Fibroblast of mammary gland (primary cell): ENCODE data around the gene DCBLD2.

Source experiments
- DNase-seq: peaks from one replicate; pipeline ENCODE4 v3.0.0-alpha.2; 2010; ENCODE audit warnings: low read depth
- H3K4me3 ChIP-seq: 2 replicates; pipeline ENCODE4 v1.5.1; 2011; ENCODE audit warnings: low read depth, mild to moderate bottlenecking, low read length, moderate library complexity; ENCODE audit not compliant: control insufficient read depth
- TF ChIP-seq, protein P1 (sequence below): conservative IDR thresholded peaks from 2 replicates; pipeline ENCODE4 v1.5.1; 2011; ENCODE audit warnings: low read depth, low read length, inconsistent platforms; ENCODE audit not compliant: control insufficient read depth, insufficient read depth

The DCBLD2 gene

DNA sequence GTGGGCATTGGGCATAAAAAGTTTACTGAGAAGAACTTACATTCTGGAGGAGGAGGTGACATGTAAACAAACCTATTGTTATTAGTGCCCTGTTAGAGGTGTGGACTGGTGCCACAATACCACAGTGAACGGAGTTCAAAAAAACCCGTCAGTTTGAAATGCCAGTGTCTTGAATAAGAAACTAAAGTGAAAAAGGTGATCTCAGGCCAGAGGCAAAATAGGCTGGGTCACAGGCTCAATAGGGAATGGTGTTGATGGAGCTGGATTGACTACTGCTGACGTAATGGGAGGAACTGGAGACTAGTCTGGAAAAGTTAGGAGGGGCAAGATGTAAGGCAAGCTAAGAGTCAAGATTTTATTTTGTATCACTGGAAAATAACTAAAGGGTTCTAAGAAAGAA lies 1.6 kb upstream of the DCBLD2 start:
- H3K4me3 ChIP-seq, result no peak overlapping the region
- no peak for DNase-seq
- TF ChIP-seq, protein P1, sequence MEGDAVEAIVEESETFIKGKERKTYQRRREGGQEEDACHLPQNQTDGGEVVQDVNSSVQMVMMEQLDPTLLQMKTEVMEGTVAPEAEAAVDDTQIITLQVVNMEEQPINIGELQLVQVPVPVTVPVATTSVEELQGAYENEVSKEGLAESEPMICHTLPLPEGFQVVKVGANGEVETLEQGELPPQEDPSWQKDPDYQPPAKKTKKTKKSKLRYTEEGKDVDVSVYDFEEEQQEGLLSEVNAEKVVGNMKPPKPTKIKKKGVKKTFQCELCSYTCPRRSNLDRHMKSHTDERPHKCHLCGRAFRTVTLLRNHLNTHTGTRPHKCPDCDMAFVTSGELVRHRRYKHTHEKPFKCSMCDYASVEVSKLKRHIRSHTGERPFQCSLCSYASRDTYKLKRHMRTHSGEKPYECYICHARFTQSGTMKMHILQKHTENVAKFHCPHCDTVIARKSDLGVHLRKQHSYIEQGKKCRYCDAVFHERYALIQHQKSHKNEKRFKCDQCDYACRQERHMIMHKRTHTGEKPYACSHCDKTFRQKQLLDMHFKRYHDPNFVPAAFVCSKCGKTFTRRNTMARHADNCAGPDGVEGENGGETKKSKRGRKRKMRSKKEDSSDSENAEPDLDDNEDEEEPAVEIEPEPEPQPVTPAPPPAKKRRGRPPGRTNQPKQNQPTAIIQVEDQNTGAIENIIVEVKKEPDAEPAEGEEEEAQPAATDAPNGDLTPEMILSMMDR, result no peak

DNA sequence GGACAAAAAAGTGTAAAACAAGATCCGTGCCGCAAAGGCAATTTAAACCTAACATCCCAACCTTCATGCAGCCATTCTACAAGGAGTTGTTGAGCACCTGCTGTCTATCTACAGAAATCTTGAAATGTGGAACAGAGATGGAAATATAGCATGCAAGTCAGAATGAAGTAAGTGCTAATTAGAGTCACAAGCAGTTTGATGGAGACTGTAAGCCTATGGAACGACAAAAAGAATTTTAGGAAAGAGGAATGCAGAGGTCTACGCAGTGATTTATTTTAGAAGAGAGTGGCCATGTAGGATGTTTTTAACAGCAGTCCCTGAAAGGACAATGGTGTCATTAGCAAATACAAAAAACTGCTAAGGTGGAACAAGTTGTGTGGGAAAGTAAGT lies 851 bp upstream of the DCBLD2 start:
- DNase-seq, result no peak
- TF ChIP-seq, protein P1, result no peak
- peak overlapping the region; percentile 53 for H3K4me3 ChIP-seq

DNA sequence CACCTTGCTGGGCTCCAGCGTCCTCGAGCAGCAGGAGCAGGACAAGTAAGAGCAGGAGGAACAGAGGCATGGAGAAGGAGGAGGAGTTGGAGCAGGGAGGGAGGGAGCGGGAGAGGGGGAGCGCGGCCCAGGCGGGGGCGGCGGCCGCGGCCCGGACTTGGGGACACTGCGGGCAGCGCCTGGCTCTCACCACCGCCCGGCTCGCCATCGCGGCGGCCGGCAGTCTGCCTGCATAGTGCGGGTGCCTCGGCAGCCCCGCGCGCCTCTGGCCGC lies 440 bp downstream of the DCBLD2 start:
- H3K4me3 ChIP-seq, result peak overlapping the region; percentile 89
- TF ChIP-seq, protein P1, result no peak
- DNase-seq, result peak; percentile 47

DNA sequence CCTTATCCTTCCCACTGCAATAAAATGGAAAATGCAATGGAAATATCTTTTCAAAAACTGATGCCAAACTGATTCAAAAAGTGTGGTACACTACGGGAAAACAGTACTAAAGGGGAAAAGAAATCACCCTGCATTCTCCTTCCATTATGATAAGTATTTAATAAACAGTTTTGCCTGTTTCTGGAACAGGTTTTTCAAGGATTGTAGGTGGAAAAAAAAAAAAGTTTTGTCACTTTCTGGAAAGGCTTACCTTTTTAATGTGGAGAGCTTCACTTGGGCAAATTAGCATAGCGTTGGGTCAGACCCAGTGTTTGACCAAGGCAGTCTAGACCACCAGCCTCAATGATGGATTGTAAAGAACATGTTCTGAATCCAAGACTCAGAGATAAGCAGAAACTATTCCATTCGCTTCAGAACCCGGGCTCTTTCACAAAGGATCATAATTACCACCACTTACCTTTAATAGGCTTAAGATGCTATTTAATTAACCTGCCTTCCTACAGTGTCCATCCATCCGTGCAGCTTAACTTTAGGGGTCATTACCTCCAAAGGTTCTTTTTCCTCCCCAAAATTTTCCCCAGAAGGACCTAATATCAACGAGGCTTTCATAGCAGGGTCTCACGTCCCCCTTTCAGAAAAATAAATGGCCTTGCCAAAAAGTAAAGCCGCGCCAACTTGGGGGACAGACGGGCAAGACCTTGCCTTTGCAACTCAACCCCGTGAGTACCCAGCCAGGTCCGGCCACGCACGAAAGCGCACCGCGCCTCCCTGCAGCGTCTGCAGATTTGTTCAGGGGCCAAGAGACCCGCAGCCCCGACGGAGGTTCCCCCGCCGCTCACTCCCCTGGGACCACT lies 1.0 kb downstream of the DCBLD2 start:
- DNase-seq, result no peak
- H3K4me3 ChIP-seq, result peak overlapping the region; percentile 89

DNA sequence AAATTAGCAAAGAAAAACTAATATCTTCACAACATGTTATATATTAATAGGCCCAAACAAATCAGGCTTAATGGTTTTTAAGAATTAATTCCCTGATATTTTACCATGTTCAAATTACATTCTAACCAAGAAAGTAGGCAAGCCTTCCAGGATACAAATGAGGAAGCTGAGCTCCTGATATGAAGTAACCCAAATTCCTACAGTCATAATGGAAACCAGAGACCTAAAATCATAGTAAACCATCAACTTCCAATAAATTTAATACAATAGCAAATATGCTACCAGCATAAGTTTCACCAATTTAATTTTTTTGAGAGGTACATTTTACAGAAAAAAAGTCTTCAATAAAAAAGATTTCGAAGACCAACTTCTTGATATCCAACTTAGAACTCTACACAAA lies 3.8 kb downstream of the DCBLD2 start:
- no peak for DNase-seq
- TF ChIP-seq, protein P1, result no peak
- H3K4me3 ChIP-seq, result peak overlapping the region; percentile 89

More for the DNA sequence above, 1.0 kb downstream of the DCBLD2 start:
- TF ChIP-seq, protein P1, result no peak

DNA sequence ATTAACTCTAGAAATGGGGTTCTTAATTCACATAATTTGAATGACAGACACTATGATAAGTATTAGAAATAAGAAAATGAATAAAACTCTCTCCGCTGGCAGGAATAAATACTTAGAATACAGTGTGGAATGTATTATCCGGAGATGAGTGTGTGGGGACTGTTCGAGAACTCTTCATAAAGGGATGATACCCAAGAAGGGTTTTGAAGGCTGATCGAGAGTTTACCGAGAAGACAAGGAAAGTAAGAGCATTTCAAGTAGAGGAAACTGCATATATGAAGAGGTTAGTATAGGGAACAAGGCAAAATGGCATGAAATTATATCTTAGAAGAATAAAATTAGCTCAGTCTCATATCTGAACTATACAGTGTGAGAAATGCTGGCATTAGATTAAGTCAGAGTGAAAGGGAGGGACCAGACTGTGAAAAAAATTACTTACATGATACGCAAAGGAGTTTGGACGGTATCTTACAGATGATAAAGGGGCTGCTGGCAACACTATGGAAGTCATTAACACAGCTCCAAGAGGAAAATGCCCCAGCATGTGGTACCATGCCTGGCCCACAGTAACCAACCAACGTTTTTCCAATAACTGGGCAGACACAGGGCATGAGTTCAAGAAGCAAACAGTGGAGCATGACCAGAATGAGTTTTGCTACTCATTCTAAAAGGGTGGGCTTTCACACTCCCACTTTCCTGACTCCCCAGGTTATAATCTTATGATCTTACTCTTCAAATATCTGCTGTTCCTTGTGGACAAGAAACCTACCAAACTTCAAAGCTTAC lies 6.5 kb downstream of the DCBLD2 start:
- no peak overlapping the region for H3K4me3 ChIP-seq
- TF ChIP-seq, protein P1, result no peak
- no peak for DNase-seq

DNA sequence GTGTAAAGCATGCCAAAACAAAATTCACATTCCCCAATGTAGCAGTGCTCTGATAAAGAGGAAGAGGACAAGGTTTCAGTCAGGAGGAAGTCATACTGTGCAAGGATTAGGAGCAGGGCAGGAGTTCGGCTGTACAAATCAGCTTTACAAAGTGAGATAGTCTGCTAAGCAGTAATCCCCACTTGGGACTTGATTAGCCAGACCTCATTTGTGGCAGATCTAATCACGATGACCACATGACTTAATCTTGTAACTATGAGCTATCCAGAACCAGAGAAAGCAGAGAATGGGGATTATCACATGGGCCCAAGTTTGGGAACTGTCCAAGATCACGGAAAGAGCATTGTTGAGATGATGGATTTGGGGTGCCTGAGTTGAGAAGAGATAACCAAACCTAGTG lies 7.8 kb downstream of the DCBLD2 start:
- DNase-seq, result peak; percentile 56
- no peak overlapping the region for H3K4me3 ChIP-seq
- TF ChIP-seq, protein P1, result no peak
